HepG2 (cell line): ENCODE data around the gene ARL8B. TPM values are rescaled to one million over a fixed set of nuclear protein-coding genes. Genes with fewer than 3 reads are reported as not detected.
A peak's percentile ranks its signal among the peaks of the same experiment; 100 is the strongest.

Experiments
- BATF2 ChIP-seq: sonication (generic); formaldehyde crosslinking; IDR thresholded peaks from 2 replicates; pipeline ENCODE4 v1.8.0; 2022; ENCODE audit warnings: mild to moderate bottlenecking, missing genetic modification reagents, moderate library complexity
- CHD4 ChIP-seq: fragments of 200-600 bp; sonication (generic); IDR thresholded peaks from 2 replicates; pipeline ENCODE4 v1.7.0; 2017; ENCODE audit warnings: mild to moderate bottlenecking, low read length, borderline replicate concordance
- ETV5 ChIP-seq: IDR thresholded peaks from 2 replicates; pipeline ENCODE4 v1.6.1; 2018; ENCODE audit warnings: missing biosample characterization, missing genetic modification reagents, inconsistent platforms, borderline replicate concordance
- FOXP1 ChIP-seq, 2 experiments: fragments of 450-650 bp in 1 of 2; IDR thresholded peaks; 2 replicates each; pipeline ENCODE4 v1.6.1; 2017 to 2018; ENCODE audit warnings: antibody characterized with exemption in 1 of 2
- GATAD2A ChIP-seq: IDR thresholded peaks from 2 replicates; pipeline ENCODE4 v1.6.1; 2016
- HDAC2 ChIP-seq: sonication (generic); formaldehyde crosslinking; IDR thresholded peaks from 2 replicates; pipeline ENCODE4 v1.4.0; 2020; ENCODE audit warnings: missing genetic modification reagents
- HOXD1 ChIP-seq: sonication (generic); formaldehyde crosslinking; IDR thresholded peaks from 2 replicates; pipeline ENCODE4 v1.5.0; 2020; ENCODE audit warnings: missing genetic modification reagents
- KLF9 ChIP-seq: IDR thresholded peaks from 2 replicates; pipeline ENCODE4 v1.6.1; 2016; ENCODE audit warnings: low read depth
- MEIS2 ChIP-seq: sonication (generic); formaldehyde crosslinking; IDR thresholded peaks from 2 replicates; pipeline ENCODE4 v1.9.0; 2021; ENCODE audit warnings: mild to moderate bottlenecking, missing genetic modification reagents
- MIXL1 ChIP-seq: IDR thresholded peaks from 2 replicates; pipeline ENCODE4 v1.6.1; 2016
- SNAPC2 ChIP-seq: sonication (generic); formaldehyde crosslinking; IDR thresholded peaks from 2 replicates; pipeline ENCODE4 v1.8.1; 2022; ENCODE audit warnings: mild to moderate bottlenecking, missing genetic modification reagents
- SOX13 ChIP-seq, 3 experiments: fragments of 450-650 bp in 1 of 3; sonication (generic) in 1 of 3; formaldehyde crosslinking in 1 of 3; IDR thresholded peaks in 2 of 3; conservative IDR thresholded peaks in 1 of 3; 2 replicates each; pipeline versions ENCODE4 v1.5.0 to v1.6.1; 2016 to 2020; ENCODE audit warnings: antibody characterized with exemption in 1 of 3, mild to moderate bottlenecking in 1 of 3, missing compliant biosample characterization in 1 of 3, missing genetic modification reagents in 1 of 3, moderate library complexity in 1 of 3
- TBX2 ChIP-seq: sonication (generic); formaldehyde crosslinking; IDR thresholded peaks from 2 replicates; pipeline ENCODE4 v1.5.0; 2020; ENCODE audit warnings: missing genetic modification reagents, mild to moderate bottlenecking, borderline replicate concordance
- TERF1 ChIP-seq: sonication (generic); formaldehyde crosslinking; IDR thresholded peaks from 2 replicates; pipeline ENCODE4 v1.8.0; 2022; ENCODE audit warnings: mild to moderate bottlenecking, missing genetic modification reagents, moderate library complexity
- ZBTB33 ChIP-seq: sonication (generic); formaldehyde crosslinking; IDR thresholded peaks from 2 replicates; pipeline ENCODE4 v1.4.0; 2020; ENCODE audit warnings: missing genetic modification reagents
- ZBTB7B ChIP-seq: sonication (generic); formaldehyde crosslinking; IDR thresholded peaks from 2 replicates; pipeline ENCODE4 v1.4.0; 2020; ENCODE audit warnings: missing genetic modification reagents
- ZFX ChIP-seq: sonication (generic); formaldehyde crosslinking; IDR thresholded peaks from 2 replicates; pipeline ENCODE4 v1.4.0; 2020; ENCODE audit warnings: mild to moderate bottlenecking, low read depth, missing genetic modification reagents, moderate library complexity
- ZNF264 ChIP-seq: sonication (generic); formaldehyde crosslinking; IDR thresholded peaks from 2 replicates; pipeline ENCODE4 v1.4.0; 2020; ENCODE audit warnings: missing genetic modification reagents
- ZNF354B ChIP-seq: sonication (generic); formaldehyde crosslinking; IDR thresholded peaks from 2 replicates; pipeline ENCODE4 v1.8.0; 2022; ENCODE audit warnings: mild to moderate bottlenecking, missing genetic modification reagents
- ZNF558 ChIP-seq: sonication (generic); formaldehyde crosslinking; IDR thresholded peaks from 2 replicates; pipeline ENCODE4 v1.9.0; 2022; ENCODE audit warnings: mild to moderate bottlenecking, missing genetic modification reagents, borderline replicate concordance
- ZNF574 ChIP-seq: sonication (generic); formaldehyde crosslinking; IDR thresholded peaks from 2 replicates; pipeline ENCODE4 v1.4.0; 2020; ENCODE audit warnings: missing genetic modification reagents
- ZNF883 ChIP-seq: sonication (generic); formaldehyde crosslinking; IDR thresholded peaks from 2 replicates; pipeline ENCODE4 v1.5.1; 2020; ENCODE audit warnings: mild to moderate bottlenecking, missing genetic modification reagents; ENCODE audit errors: not compliant biosample characterization
- polyA plus RNA-seq, 8 experiments: library from polyadenylated mRNA; depleted of rRNA in 3 of 8; stranded (reverse) in 7 of 8; unstranded in 1 of 8; fragments of >200 nt; fragmentation: Illumina TruSeq in 4 of 8; extraction: Trizol in 4 of 8; gene quantifications; 2 replicates each; pipeline versions ENCODE4 v1.2.1 to v1.2.3, GENCODE V29; 2011 to 2016; ENCODE audit warnings: low read depth in 4 of 8, missing spikeins in 1 of 8, mixed read lengths in 1 of 8; ENCODE audit not compliant: insufficient read depth in 1 of 8
- total RNA-seq, 5 experiments: library from RNA; depleted of rRNA; stranded (reverse); fragments of >200 nt; fragmentation: Illumina TruSeq; extraction: Trizol; gene quantifications; 2 replicates each; pipeline ENCODE4 v1.2.3, GENCODE V29; 2016; ENCODE audit warnings: low read depth in 1 of 5

The ARL8B gene
- total and polyA plus RNA-seq, 2 of the 13 experiments (the other 11 are each of a cell fraction or from before 2014, with no cell fraction given) = 23.5 to 30.4 TPM

GRCh38 chr3:5188419-5189221 lies 66.5 kb downstream of the ARL8B start (continued):
- peak; percentile 64 for TF ChIP-seq ZNF574
- TF ChIP-seq BATF2 = no peak
- TF ChIP-seq ZNF558 = peak; percentile 30; the same call in 1 of the 2 replicates
- TF ChIP-seq TBX2 (CRISPR knock-in tag) = peak; percentile 22; the same call in 1 of the 2 replicates
- TF ChIP-seq MIXL1 (CRISPR knock-in tag) = 0 out of 2 replicates have a peak, but pooled peaks have one; percentile 36
- TF ChIP-seq SOX13 (IDR thresholded peaks at IDR 0.05) = no peak
- peak in 1 of 2 experiments; percentile 58; a peak in 2 of 4 replicates for TF ChIP-seq SOX13 (CRISPR knock-in tag; conservative IDR thresholded peaks at IDR 0.05 in 1 of 2, IDR thresholded peaks at IDR 0.05 in 1 of 2)
- 0 out of 2 replicates have a peak, but pooled peaks have one; percentile 72 for TF ChIP-seq KLF9 (CRISPR knock-in tag)
- no peak for TF ChIP-seq ZFX (CRISPR knock-in tag)
- TF ChIP-seq TERF1 (CRISPR knock-in tag) = no peak
- no peak for TF ChIP-seq FOXP1 (IDR thresholded peaks at IDR 0.05)
- peak; percentile 65; the same call in 1 of the 2 replicates for TF ChIP-seq FOXP1 (CRISPR knock-in tag; IDR thresholded peaks at IDR 0.05)
- TF ChIP-seq ZBTB33 (CRISPR knock-in tag) = peak; percentile 17; the same call in 1 of the 2 replicates
- no peak for TF ChIP-seq CHD4
- TF ChIP-seq ZNF354B (CRISPR knock-in tag) = no peak
- no peak for TF ChIP-seq ZNF883 (CRISPR knock-in tag)
- TF ChIP-seq GATAD2A = peak; percentile 82
- TF ChIP-seq ZBTB7B (CRISPR knock-in tag) = 0 out of 2 replicates have a peak, but pooled peaks have one; percentile 26
- TF ChIP-seq HOXD1 (CRISPR knock-in tag) = no peak
- TF ChIP-seq SNAPC2 = no peak
- TF ChIP-seq MEIS2 (CRISPR knock-in tag) = no peak
- TF ChIP-seq ETV5 = peak; percentile 11; the same call in 1 of the 2 replicates
- peak; percentile 81 for TF ChIP-seq HDAC2 (CRISPR knock-in tag)
- TF ChIP-seq ZNF264 (CRISPR knock-in tag) = peak; percentile 54; the same call in 1 of the 2 replicates
